Suprapubic skin (tissue), 4 donors: ENCODE measurements around the gene DMAC2. TPM values are rescaled to one million over a fixed set of nuclear protein-coding genes. Genes with fewer than 3 reads are reported as not detected.
A peak's percentile ranks its signal among the peaks of the same experiment; 100 is the strongest.

Experiments
- DNase-seq, 2 donors: peaks; one replicate each; pipeline ENCODE4 v3.0.0-alpha.2; 2019; ENCODE audit warnings: low spot score in 2 of 2
- H3K27ac ChIP-seq: fragments of 200-600 bp; sonication (generic); one replicate; pipeline ENCODE4 v1.5.1; 2019
- H3K27me3 ChIP-seq: fragments of 200-600 bp; sonication (generic); one replicate; pipeline ENCODE4 v1.5.1; 2019
- H3K36me3 ChIP-seq: fragments of 200-600 bp; sonication (generic); one replicate; pipeline ENCODE4 v1.5.1; 2019
- H3K4me1 ChIP-seq: fragments of 200-600 bp; sonication (generic); one replicate; pipeline ENCODE4 v1.5.1; 2019
- H3K4me3 ChIP-seq: fragments of 200-600 bp; sonication (generic); one replicate; pipeline ENCODE4 v1.5.1; 2019; ENCODE audit warnings: mild to moderate bottlenecking
- H3K9me3 ChIP-seq: fragments of 200-600 bp; sonication (generic); one replicate; pipeline ENCODE4 v1.5.1; 2019
- EP300 ChIP-seq: sonication (generic); formaldehyde crosslinking; IDR thresholded peaks from one replicate; pipeline ENCODE4 v1.6.1; 2017; ENCODE audit warnings: antibody characterized with exemption
- POLR2A ChIP-seq, 2 donors: fragments of 450-650 bp; IDR thresholded peaks; one replicate each; pipeline ENCODE4 v1.6.1; 2017; ENCODE audit warnings: antibody characterized with exemption in 2 of 2, mild to moderate bottlenecking in 2 of 2, moderate library complexity in 2 of 2
- POLR2AphosphoS5 ChIP-seq, 3 donors: sonication (generic); formaldehyde crosslinking; IDR thresholded peaks; one replicate each; pipeline ENCODE4 v1.6.1; 2017; ENCODE audit warnings: antibody characterized with exemption in 3 of 3
- WGBS: methylation state at CpG from one replicate; pipeline ENCODE4 v1.1.5; 2018; 5-methylcytosine and 5-hydroxymethylcytosine counted together
- total RNA-seq, 4 donors: library from RNA; depleted of rRNA; stranded (reverse); fragments of >200 nt; gene quantifications; one replicate each; pipeline ENCODE4 v1.1.0, GENCODE V29; 2016
- TF ChIP-seq, protein P1 (sequence below), 2 donors: fragments of 200-600 bp in 1 of 2; fragments of 450-650 bp in 1 of 2; sonication (generic) in 1 of 2; IDR thresholded peaks; one replicate each; pipeline ENCODE4 v1.5.1; 2016 to 2019; ENCODE audit warnings: antibody characterized with exemption in 2 of 2, mild to moderate bottlenecking in 1 of 2, moderate library complexity in 1 of 2

Gene DMAC2
- total RNA-seq, 4 donors from 2014 or later: 26.1 to 36.4 (median 34.2) TPM

DNA sequence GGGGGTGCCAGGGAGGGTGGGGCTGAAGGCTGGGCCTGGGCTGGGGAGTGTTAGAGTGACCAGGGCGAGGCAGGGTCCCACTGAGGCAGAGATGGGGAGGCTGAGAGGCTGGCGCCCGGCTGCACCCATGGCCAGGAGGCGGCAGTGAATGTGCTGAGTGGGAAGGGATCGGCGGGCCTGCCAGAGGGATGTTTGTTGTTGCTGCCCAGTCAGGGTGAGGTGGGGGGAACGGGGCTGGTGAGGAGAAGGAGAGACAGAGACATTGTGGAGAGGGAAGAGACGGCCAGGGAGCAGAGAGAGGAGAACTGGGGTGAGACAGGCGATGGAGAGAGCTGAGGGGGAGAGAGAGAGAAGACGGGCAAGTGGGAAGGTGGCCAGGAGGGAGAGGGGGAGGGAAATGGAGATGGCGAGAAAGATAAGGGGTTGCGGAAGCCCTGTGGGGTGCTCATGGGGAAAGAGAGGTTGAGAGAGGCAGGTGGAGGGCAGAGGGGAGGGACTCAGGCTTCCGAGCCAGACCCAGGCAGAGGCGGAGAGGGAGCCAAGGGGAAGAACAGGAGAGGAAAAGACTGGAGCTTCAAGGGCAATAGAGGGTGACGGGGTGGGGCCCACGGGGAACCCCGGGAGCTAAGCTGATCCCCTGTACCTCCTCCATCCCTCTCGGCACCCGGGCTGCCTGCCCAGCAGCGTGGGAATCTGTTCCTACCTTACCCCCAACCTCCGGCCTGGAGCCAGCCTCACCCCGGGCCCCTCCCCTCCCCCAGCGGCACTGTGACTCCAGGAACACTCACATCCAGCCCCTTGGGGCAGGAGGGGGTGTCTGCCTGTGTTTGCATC, 11.8 kb downstream of the DMAC2 start:
- Histone ChIP-seq H3K4me1 (peaks cover 44% of the 10 kb centered on the region), H3K27ac (peak overlapping the region; percentile 61), H3K9me3 (no peaks in the 10 kb centered on the region), H3K36me3 (peaks cover 62% of the 10 kb centered on the region), H3K27me3 (no peaks in the 10 kb centered on the region), H3K4me3 (peak overlapping the region; percentile 57)
- DNase-seq: peak in 1 of 2 donors; percentile 76
- TF ChIP-seq EP300 (no peak), POLR2AphosphoS5 (IDR thresholded peaks at IDR 0.05) (no peak), POLR2A (IDR thresholded peaks at IDR 0.05) (no peak)
- TF ChIP-seq, protein P1, sequence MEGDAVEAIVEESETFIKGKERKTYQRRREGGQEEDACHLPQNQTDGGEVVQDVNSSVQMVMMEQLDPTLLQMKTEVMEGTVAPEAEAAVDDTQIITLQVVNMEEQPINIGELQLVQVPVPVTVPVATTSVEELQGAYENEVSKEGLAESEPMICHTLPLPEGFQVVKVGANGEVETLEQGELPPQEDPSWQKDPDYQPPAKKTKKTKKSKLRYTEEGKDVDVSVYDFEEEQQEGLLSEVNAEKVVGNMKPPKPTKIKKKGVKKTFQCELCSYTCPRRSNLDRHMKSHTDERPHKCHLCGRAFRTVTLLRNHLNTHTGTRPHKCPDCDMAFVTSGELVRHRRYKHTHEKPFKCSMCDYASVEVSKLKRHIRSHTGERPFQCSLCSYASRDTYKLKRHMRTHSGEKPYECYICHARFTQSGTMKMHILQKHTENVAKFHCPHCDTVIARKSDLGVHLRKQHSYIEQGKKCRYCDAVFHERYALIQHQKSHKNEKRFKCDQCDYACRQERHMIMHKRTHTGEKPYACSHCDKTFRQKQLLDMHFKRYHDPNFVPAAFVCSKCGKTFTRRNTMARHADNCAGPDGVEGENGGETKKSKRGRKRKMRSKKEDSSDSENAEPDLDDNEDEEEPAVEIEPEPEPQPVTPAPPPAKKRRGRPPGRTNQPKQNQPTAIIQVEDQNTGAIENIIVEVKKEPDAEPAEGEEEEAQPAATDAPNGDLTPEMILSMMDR (IDR thresholded peaks at IDR 0.05): no peak
- 8% methylated on average over 23 of the region's 23 CpGs for WGBS

DNA sequence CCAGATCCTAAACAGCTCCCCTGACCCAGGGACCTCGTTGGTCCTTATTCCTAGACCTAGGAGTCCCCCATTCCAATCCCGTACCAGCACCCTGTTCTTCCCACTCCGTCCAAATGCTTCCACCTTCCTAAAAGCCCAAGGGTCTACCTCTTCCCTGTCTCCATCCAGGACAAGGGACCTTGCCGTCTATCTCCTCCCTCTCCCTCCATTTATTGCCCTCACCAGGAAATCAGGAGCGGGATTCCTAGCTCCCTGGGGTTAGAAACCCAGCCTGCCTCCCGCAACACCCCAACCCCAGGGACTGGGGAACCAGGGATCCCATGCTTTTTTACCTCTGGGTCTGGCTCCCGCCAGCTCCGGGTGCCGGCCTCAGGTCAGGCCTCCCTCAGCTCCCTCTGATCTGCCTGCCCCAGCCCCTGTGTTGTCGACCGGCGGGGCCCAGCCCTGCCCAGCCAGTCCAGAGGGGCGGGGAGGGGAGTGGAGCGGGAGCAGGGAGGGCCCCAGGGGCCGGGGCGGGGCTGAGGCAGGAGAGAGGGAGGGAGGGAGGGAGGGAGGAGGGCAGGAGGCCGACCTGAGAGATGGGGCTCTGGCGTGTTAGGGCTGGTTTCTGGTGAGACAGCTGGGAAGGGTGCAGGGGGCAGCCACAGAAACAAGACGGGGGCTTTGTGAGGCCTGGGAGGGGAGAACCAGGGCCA, 12.6 kb downstream of the DMAC2 start, which contains the start of gene B3GNT8:
Gene B3GNT8 (minus strand): TSS at position 423 of the 695 bp plus-strand sequence. CDS start 596 bp downstream, outside the sequence.
- no peaks in the 10 kb centered on the region for H3K9me3 ChIP-seq
- peaks cover 44% of the 10 kb centered on the region for H3K4me1 ChIP-seq
- TF ChIP-seq POLR2AphosphoS5 (IDR thresholded peaks at IDR 0.05) (peak in 1 of 3 donors; percentile 21), EP300 (no peak), POLR2A (IDR thresholded peaks at IDR 0.05) (no peak)
- TF ChIP-seq, protein P1 (IDR thresholded peaks at IDR 0.05): no peak
- peak; percentile 88 to 92 for DNase-seq
- peaks cover 62% of the 10 kb centered on the region for H3K36me3 ChIP-seq
- H3K27ac ChIP-seq: peak within 1 kb of the TSS; percentile 61
- WGBS: 13% methylated on average over 19 of the region's 19 CpGs
- no peaks in the 10 kb centered on the region for H3K27me3 ChIP-seq
- H3K4me3 ChIP-seq: peak within 1 kb of the TSS; percentile 57

DNA sequence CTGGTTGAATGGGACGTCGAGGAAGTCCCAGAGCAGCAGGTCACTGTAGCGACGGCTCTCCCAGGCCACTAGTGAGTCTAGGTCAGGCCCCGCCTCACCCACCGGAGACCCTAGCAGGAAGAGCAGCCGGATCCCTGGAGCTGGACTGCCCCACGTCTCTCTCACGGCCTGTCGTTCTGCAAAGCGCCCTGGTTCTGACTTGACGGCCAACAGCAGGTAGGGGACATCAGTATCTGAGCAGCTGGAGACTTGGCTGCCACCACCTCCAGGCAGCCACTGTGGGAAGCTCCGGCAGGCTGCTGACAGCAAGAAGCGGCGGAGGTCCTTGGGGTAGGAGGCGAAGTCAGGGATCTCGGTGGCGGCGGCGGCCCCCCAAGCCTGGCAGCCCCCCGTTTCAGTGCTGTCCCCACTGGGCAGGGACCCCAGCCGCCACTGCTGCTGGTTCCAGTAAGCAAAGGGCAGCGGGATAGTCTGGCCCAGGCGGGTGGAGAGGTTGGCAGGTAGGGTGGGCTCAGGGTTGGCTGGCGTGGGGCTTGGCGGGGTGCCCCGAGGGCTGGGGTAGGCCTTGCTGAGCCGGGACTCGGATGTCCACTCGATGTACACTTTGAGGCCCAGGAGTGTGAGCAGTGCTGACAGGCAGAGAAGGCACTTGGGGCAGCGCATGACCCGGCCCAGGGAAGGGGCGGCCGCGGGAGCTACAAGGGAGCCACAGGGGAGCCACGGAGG, 13.4 kb downstream of the DMAC2 start:
- peak overlapping the region; percentile 57 for H3K4me3 ChIP-seq
- peak overlapping the region; percentile 61 for H3K27ac ChIP-seq
- TF ChIP-seq EP300 (no peak), POLR2AphosphoS5 (IDR thresholded peaks at IDR 0.05) (no peak), POLR2A (IDR thresholded peaks at IDR 0.05) (no peak)
- TF ChIP-seq, protein P1 (IDR thresholded peaks at IDR 0.05): no peak
- WGBS: 75% methylated on average over 22 of the region's 36 CpGs
- H3K36me3 ChIP-seq: peaks cover 60% of the 10 kb centered on the region
- H3K9me3 ChIP-seq: no peaks in the 10 kb centered on the region
- peaks cover 44% of the 10 kb centered on the region for H3K4me1 ChIP-seq
- H3K27me3 ChIP-seq: no peaks in the 10 kb centered on the region
- DNase-seq: peak; percentile 72 to 80

DNA sequence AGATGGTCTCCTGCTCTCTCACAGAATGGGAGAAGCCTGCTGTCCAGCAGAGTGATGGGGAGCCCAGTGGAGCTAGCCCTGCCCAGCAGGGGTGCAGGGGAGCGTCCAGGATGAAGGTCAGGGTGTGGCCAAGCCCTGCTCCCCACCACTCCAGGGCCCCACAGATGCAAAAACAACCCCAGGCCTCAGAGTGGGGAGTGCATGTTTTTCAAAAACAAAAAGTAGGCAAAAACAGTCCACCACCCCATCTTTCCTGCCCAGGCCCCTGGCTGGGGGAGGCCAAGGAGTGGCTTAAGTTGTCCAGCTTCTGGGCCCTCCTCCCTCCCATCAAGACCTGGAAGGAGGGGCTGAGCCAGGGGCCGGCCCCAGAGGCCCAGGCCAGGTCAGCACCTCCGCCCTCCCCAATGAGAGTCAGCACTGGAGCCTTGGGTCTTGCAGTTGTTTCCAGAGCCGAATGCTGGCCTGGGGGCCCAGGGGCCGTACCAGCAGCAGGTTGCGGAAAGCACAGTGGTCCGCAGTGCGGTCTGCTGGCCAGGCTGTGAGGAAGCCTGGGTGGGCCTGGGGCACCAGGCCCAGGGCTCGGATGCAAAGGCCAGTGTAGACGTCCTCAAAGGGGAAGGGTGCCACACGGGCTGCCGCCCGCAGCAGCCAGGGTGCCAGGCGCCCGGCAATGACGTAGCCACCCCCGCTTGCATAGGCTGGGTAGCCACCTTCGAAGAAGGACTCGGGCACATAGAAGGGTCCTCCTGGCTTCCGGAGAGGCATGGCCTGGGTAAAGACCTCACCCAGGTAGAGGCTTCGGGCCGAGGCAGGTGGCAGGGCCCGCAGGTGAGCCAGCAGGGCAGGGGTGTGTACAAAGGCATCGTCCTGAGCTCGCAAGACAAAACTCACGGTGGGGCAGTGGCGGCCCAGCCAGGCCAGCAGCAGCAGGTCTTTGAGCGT, 14.3 kb downstream of the DMAC2 start:
- peaks cover 60% of the 10 kb centered on the region for H3K36me3 ChIP-seq
- no peaks in the 10 kb centered on the region for H3K9me3 ChIP-seq
- WGBS: 75% methylated on average over 8 of the region's 28 CpGs
- DNase-seq: peak in 1 of 2 donors; percentile 62
- peak overlapping the region; percentile 57 for H3K4me3 ChIP-seq
- no peak overlapping the region for H3K27ac ChIP-seq
- H3K4me1 ChIP-seq: peaks cover 44% of the 10 kb centered on the region
- H3K27me3 ChIP-seq: no peaks in the 10 kb centered on the region
- TF ChIP-seq EP300: no peak
- TF ChIP-seq, protein P1 (IDR thresholded peaks at IDR 0.05): no peak
- no peak for TF ChIP-seq POLR2A (IDR thresholded peaks at IDR 0.05)
- no peak for TF ChIP-seq POLR2AphosphoS5 (IDR thresholded peaks at IDR 0.05)
